ENCODE measurements around the gene PHACTR4.
"Not testable (repeated sequence)": the region's sequence is repeated elsewhere in the genome, so short reads cannot be mapped to it uniquely, and the experiment has no call there.

PHACTR4 gene

GRCh38 chr1:28505406-28506187, 136.1 kb downstream of the PHACTR4 start, which contains the start of gene RCC1:
TSS of gene RCC1 (plus strand) at chr1:28506043. CDS start at chr1:28529867, 23,824 bp downstream.
- peak; percentile 99 for DNase-seq

DNA sequence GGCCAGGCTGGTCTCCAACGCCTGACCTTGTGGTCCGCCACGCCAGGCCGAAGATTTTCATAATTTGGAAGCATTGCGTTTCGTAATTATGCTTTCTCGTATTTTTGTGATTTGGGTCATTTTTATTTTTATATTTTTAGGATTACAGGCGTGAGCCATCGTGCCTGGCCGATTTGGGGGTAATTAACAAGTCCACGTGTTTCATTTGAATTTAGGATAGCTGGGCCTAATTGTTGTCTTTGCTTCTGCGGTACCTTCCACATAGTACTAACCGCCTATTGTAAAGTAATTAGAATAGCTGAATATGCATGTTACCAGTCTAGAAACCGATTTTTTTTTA, 137.3 kb downstream of the PHACTR4 start:
- DNase-seq: peak; percentile 32

DNA sequence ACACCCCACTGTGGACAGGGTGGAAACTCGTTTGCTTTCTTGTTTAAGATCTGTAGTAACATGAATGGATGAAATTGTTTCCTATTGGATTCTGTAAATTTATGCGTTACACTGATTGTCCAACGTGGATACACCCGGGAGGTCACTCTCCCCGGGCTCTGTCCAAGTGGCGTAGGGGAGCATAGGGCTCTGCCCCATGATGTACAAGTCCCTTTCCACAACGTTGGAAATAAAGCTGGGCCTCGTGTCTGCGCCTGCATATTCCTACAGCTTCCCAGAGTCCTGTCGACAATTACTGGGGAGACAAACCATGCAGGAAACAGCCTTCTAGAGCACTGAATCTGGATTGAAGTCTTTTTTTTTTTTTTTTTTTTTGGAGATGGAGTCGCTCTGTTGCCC, 137.7 kb downstream of the PHACTR4 start:
- DNase-seq: peak; percentile 40

GRCh38 chr1:28507646-28508434, 138.3 kb downstream of the PHACTR4 start:
- DNase-seq: peak; percentile 41

- peak; percentile 45 for DNase-seq
Observed at GRCh38 chr1:28508435-28508754, 138.9 kb downstream of the PHACTR4 start.

DNA sequence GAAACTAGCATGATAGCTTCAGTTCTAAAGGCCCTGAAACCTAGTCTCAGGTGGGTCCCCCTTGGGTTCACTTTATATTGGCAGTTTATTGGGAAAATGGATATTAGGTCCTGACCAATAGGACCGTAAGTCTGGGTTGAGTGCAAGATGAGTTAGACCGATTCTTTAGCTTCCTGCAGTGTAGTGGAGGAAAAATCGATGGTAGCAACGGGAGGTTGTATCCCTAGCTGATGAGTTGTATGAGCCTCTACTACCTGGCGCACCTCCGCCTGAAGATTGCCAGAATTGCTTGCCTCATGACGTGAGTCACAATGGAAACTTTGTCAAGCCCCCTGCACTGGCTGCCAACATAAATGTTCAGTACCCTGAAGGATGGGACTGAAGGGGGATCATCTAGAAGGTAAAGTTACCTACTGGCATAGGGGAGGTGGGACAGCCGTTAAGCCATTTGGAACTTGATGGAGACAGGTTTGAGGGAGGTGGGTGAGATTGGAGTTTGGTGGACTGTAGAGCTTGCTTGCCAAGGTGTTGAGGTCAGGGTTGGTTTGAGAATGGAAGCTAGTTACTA, 140.2 kb downstream of the PHACTR4 start:
- DNase-seq: peak; percentile 68

DNA sequence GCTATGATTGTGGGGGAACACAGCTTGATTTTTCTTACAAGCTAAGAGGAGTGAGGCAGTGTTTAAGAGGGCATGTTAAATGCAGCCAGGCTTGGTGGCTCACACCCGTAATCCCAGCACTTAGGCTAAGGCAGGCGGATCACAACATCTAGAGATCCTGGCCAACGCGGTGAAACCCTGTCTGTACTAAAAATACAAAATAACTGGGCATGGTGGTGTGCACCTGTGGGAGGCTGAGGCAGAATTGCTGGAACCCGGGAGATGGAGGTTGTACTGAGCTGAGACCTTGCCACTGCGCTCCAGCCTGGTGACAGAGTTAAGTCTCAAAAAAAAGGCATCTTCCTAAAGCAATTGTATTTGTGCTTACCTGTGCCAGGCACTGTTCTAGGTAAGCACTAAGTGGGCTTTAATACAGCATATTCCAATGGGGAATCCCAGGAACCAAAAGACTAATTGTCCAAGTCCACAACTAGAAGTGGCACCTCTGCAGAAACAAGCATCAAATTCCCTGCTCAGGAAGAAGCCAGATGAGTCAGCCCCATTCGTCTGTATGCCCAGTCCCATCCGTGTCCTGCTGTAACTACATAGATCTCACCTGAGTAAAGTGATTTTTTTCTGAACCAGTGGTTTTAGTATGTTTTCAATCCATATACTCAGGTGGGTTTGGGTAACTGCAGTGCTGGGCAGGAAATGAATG, 140.9 kb downstream of the PHACTR4 start:
- peak; percentile 77 for DNase-seq

DNA sequence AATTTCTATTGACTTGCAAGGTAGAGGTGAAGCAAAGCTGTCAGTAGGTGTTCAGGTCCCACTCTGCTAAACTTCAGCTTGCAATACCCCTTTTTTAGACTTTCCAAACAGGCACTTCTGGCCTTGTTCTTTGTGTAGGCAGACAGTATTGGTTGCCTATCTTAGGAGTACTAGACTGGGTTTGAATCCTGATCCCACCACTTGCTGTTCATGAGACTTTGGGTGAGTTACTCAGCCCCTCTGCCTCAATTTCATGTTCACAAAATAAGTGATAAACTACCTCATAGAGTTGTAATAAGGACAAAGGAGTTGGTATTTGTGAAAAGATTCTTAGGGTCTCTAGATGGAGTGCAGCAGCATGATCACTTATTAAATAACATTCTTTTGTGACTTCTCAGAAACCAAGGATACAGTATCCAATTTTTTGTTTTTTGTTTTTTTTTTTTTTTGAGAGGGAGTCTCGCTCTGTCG, 141.5 kb downstream of the PHACTR4 start:
- DNase-seq: peak; percentile 75

GRCh38 chr1:28512058-28512611, 142.6 kb downstream of the PHACTR4 start:
- peak; percentile 52 for DNase-seq

DNA sequence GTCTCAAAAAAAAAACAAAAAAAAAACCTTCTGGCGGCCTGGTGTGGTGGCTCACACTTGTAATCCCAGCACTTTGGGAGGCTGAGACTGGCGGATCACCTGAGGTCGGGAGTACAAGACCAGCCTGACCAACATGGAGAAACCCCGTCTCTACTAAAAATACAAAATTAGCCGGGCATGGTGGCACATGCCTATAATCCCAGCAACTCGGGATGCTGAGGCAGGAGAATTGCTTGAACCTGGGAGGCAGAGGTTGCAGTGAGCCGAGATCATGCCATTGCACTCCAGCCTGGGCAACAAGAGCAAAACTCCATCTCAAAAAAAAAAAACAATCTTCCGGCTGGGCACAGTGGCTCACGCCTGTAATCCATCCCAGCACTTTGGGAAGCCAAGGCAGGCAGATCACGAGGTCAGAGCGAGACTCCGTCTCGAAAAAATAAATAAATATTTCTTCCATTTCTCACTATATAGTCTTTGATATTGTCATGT, 144.9 kb downstream of the PHACTR4 start:
- DNase-seq: peak; percentile 25

GRCh38 chr1:28516518-28516956, 147.0 kb downstream of the PHACTR4 start:
- DNase-seq: no peak

GRCh38 chr1:28517649-28517999, 148.1 kb downstream of the PHACTR4 start:
- DNase-seq: no peak

GRCh38 chr1:28518000-28518744, 148.6 kb downstream of the PHACTR4 start:
- DNase-seq: peak; percentile 94

DNA sequence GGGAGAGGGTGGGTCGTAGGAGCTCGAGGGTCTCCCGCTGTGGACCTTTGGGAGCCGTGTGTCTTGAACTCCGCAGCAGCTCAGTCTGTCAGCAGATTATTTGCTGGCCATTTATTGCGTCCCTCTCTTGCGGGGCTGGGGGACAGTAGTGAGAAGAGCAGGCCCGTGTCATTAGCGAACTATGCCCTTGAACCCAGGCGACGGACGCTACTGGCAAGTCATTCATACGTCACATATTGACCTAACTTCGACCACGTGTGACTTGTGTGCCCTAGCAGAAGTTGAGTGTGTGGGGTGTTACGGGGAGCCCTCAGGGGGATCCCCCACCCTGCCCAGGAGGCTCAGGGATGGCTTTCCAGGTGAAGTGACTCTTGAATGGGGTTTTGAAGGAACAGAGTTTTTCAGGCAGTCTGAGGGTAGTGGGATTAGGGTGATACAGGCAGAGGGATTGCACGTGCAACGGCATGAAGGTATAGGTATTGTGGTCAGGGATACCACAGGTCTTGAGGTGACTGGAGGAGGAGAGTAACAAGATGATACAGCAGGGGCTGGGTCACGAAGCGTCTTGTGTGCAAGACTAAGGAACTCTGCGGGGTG, 149.3 kb downstream of the PHACTR4 start:
- peak; percentile 84 for DNase-seq

- DNase-seq: no peak
Observed at GRCh38 chr1:28519946-28520725, 150.6 kb downstream of the PHACTR4 start.

DNA sequence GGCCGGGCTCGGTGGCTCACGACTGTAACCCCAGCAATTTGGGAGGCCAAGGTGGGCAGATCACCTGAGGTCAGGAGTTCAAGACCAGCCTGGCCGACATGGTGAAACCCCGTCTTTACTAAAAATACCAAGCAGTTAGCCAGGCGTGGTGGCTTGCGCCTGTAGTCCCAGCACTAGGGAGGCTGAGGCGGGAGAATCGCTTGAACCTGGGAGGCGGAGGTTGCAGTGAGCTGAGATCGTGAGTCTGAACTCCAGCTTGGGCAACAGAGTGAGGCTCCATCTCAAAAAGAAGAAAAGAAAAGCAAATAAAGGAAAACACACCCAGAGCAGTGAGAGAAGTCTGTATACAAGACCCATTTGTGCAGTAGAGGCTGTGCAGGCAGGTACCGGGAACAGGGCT, 151.3 kb downstream of the PHACTR4 start:
- not testable (repeated sequence) for DNase-seq

DNA sequence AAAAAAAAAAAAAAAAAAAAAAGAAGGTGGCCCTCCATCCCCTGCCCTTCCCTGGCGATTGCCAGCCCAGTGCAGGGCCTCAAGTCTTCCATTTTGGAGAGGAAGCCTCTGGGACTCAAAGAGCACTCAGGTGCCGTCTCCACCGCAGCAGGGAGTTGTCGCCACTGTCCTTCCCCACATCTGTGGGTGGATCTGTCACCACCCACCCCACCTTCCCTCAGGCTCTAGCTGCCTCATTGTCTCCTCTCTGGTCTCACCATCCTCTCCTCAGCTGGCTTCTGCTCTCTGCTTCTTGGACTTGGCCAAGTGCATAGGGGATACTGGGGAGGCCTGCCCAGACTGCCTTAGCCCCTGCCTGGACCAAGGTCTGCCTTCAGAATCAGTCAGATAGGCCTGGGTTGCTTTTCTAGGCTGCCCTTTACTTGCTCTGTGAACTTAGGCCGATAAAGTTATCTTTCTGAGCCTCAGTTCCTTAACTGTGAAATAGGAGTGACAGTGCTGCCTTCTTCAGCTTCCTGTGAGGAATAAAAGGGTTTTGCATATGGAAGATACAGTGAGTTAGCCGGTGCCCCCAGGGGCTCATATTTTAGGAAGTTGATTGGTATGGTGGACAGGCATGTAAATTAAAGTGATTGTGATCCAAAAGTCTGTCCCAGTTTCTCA, 152.1 kb downstream of the PHACTR4 start:
- DNase-seq: no peak

- DNase-seq: not testable (repeated sequence)
Observed at GRCh38 chr1:28522537-28522936, 153.0 kb downstream of the PHACTR4 start.

DNA sequence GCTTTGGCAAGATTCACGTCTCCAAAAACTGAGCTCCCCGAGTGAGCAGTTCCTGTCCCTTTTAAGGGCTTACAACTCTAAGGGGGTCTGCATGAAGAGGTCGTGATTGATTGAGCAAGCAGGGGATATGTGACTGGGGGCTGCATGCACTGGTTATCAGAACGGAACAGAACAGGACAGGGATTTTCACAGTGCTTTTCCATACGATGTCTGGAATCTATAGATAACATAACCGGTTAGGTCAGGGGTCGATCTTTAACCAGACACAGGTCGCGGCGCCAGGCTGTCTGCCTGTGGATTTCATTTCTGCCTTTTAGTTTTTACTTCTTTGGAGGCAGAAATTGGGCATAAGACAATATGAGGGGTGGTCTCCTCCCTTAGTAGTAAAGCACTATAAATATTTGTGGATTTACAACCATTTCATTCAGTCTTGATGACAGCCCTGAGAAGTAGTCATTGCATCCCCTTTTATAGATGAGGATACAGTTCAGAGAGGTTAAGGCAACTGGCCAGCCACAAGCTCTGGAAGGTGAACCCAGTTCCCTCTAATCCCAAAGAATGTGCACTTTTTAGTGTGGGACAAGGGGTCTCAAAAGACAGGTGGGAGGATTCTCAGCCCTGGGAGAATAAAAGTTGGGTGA, 155.6 kb downstream of the PHACTR4 start:
- DNase-seq: not testable (repeated sequence)

DNA sequence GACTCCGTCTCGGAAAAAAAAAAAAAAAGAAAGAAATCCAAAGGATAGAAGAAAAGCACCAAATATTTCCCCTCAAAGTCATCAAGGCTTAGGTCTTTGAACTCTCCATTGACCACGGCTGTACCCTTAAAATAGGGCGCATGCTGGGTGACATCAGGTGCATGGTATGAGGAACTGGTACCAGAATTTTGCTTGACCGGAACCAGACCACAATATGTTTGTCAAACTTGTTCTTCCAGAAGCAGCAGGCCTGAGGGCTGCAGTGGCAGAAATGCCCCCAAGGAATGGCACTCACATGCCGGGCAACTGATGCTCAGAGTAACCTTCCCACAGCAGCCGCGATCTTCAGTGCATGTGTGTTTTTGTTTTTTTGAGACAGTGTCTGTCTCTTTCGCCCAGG, 157.3 kb downstream of the PHACTR4 start:
- no peak for DNase-seq
